GM12878 (cell line): ENCODE measurements around the gene SHROOM3. TPM values are rescaled to one million over a fixed set of nuclear protein-coding genes. Genes with fewer than 3 reads are reported as not detected.

Experiments
- ATAC-seq: fragments of 200-7000 bp; cut with Tn5 transposase; 3 replicates; pipeline ENCODE4 v1.9.1; 2020; ENCODE audit warnings: mild to moderate bottlenecking, moderate library complexity
- BruUV-seq: library from RNA; stranded (reverse); fragments of 400-500 nt; replicated peaks from 2 replicates; lab custom pipeline; 2021; lab: Mats Ljungman, UMichigan
- CTCF ChIA-PET: fragments of 300-600 bp; sonication (Branson Sonifier 250); formaldehyde crosslinking; extraction: SDS; loops from one replicate; lab custom pipeline; 2021; ENCODE audit warnings: inconsistent platforms; lab: Yijun Ruan, JAX
- POLR2A ChIA-PET: fragments of 350-600 bp; formaldehyde crosslinking; extraction: SDS; loops from one replicate; lab custom pipeline; 2021; ENCODE audit warnings: inconsistent platforms; lab: Charles Lee
- RAD21 ChIA-PET: fragments of 300-600 bp; sonication (Branson Sonifier 250); formaldehyde crosslinking; loops from one replicate; lab custom pipeline; 2023; ENCODE audit warnings: antibody characterized with exemption; ENCODE audit not compliant: unreplicated experiment; lab: Charles Lee
- SMC1A ChIA-PET: fragments of 300-600 bp; sonication (Branson Sonifier 250); formaldehyde crosslinking; loops from one replicate; lab custom pipeline; 2023; ENCODE audit not compliant: unreplicated experiment, uncharacterized antibody; lab: Charles Lee
- DNase-seq: peaks from one replicate; pipeline ENCODE4 v3.0.0-alpha.2; 2011; ENCODE audit warnings: low read depth, low spot score
- FAIRE-seq: peaks from 3 replicates; lab custom pipeline; 2011; peaks lifted over from hg19 to GRCh38; lab: Jason Lieb, UNC
- H2AFZ ChIP-seq: 2 replicates; pipeline ENCODE4 v1.6.0; 2011; ENCODE audit warnings: low read depth, low read length, control low read depth; ENCODE audit not compliant: control insufficient read depth
- H3K27ac ChIP-seq: 2 replicates; pipeline ENCODE4 v1.5.1; 2011; ENCODE audit warnings: control low read depth; ENCODE audit not compliant: control insufficient read depth, insufficient read depth
- H3K27me3 ChIP-seq, 2 experiments: replicated peaks in 1 of 2; 2 replicates each; pipeline versions ENCODE4 v1.6.0 to v1.6.1; 2011; ENCODE audit warnings: low read length in 1 of 2; ENCODE audit not compliant: control insufficient read depth in 2 of 2, insufficient read depth in 2 of 2
- H3K36me3 ChIP-seq, 2 experiments: 2 replicates each; pipeline ENCODE4 v1.5.1; 2011; ENCODE audit warnings: low read length in 1 of 2; ENCODE audit not compliant: control insufficient read depth in 2 of 2, insufficient read depth in 2 of 2
- H3K4me1 ChIP-seq: 2 replicates; pipeline ENCODE4 v1.6.1; 2011; ENCODE audit warnings: mild to moderate bottlenecking, low read length, moderate library complexity, mixed read lengths; ENCODE audit not compliant: control insufficient read depth, insufficient read depth
- H3K4me2 ChIP-seq: 2 replicates; pipeline ENCODE4 v1.6.0; 2011; ENCODE audit warnings: control low read depth; ENCODE audit not compliant: control insufficient read depth, insufficient read depth
- H3K4me3 ChIP-seq: fragments of 200-600 bp; sonication (generic); 2 replicates; pipeline ENCODE4 v1.5.1; 2016
- H3K79me2 ChIP-seq: 2 replicates; pipeline ENCODE4 v1.6.0; 2011; ENCODE audit warnings: low read length; ENCODE audit not compliant: control insufficient read depth, insufficient read depth
- H3K9ac ChIP-seq: 2 replicates; pipeline ENCODE4 v1.8.0; 2011; ENCODE audit warnings: low read length, control low read depth, mixed read lengths; ENCODE audit not compliant: control insufficient read depth, insufficient read depth
- H3K9me3 ChIP-seq: replicated peaks from 3 replicates; pipeline ENCODE4 v1.5.1; 2011; ENCODE audit warnings: mild to moderate bottlenecking, low read length; ENCODE audit not compliant: control insufficient read depth, insufficient read depth
- H4K20me1 ChIP-seq: 2 replicates; pipeline ENCODE4 v1.6.0; 2011; ENCODE audit not compliant: control insufficient read depth, insufficient read depth
- CBFB ChIP-seq: IDR thresholded peaks from 2 replicates; pipeline ENCODE4 v1.6.1; 2016; ENCODE audit warnings: antibody characterized with exemption, low read depth
- GABPA ChIP-seq: IDR thresholded peaks from 2 replicates; pipeline ENCODE4 v1.6.1; 2014; ENCODE audit warnings: antibody characterized with exemption, low read depth, mild to moderate bottlenecking, inconsistent platforms
- NR2C1 ChIP-seq: fragments of 450-650 bp; IDR thresholded peaks from 2 replicates; pipeline ENCODE4 v1.6.1; 2017; ENCODE audit warnings: antibody characterized with exemption, mild to moderate bottlenecking, moderate library complexity
- PKNOX1 ChIP-seq: fragments of 450-650 bp; IDR thresholded peaks from 2 replicates; pipeline ENCODE4 v1.6.1; 2016; ENCODE audit warnings: mild to moderate bottlenecking
- RB1 ChIP-seq: fragments of 450-650 bp; formaldehyde crosslinking; IDR thresholded peaks from 2 replicates; pipeline ENCODE4 v1.6.1; 2017; ENCODE audit warnings: mild to moderate bottlenecking, borderline replicate concordance
- SREBF1 ChIP-seq: IDR thresholded peaks from 2 replicates; pipeline ENCODE4 v1.6.1; 2012; ENCODE audit warnings: mild to moderate bottlenecking, low read length
- STAT1 ChIP-seq: fragments of 450-650 bp; conservative IDR thresholded peaks from 2 replicates; pipeline ENCODE4 v1.6.1; 2014; ENCODE audit warnings: antibody characterized with exemption, mild to moderate bottlenecking
- WGBS: methylation state at CpG from one replicate; pipeline ENCODE4 v1.1.6; 2016; ENCODE audit warnings: low lambda C conversion rate; ENCODE audit not compliant: insufficient replicate concordance, insufficient coverage; ENCODE audit errors: missing lambda C conversion rate; 5-methylcytosine and 5-hydroxymethylcytosine counted together
- in situ Hi-C: fragments of 300-500 bp; cut with MboI; formaldehyde crosslinking; loops from 9 replicates; pipeline ENCODE4 v1.14.3; 2018; ENCODE audit warnings: mixed read lengths
- intact Hi-C: fragments of 100-400 bp; cut with micrococcal nuclease; formaldehyde crosslinking; loops from one replicate; pipeline ENCODE4 v1.14.2; 2022; ENCODE audit not compliant: unreplicated experiment
- polyA plus RNA-seq, 11 experiments: library from polyadenylated mRNA; depleted of rRNA in 4 of 11; unstranded in 6 of 11; stranded (reverse) in 5 of 11; fragments of >200 nt; fragmentation: Nextera tagmentation in 4 of 11; fragmentation: Illumina TruSeq in 1 of 11; extraction: Ambion mirVana in 4 of 11; extraction: Trizol in 1 of 11; gene quantifications; 1 replicate in 1 of 11; 2 replicates in 10 of 11; pipeline versions ENCODE4 v1.2.1 to v1.2.3, GENCODE V29; 2011 to 2016; ENCODE audit warnings: inconsistent platforms in 2 of 11, missing spikeins in 2 of 11, low read depth in 1 of 11
- total RNA-seq, 4 experiments: library from RNA; depleted of rRNA in 3 of 4; stranded (reverse); fragments of >200 nt in 3 of 4; fragmentation: Illumina TruSeq in 1 of 4; extraction: Trizol in 1 of 4; gene quantifications; 2 replicates each; pipeline versions ENCODE4 v1.2.1 to v1.2.3, GENCODE V29; 2013 to 2021
- TF ChIP-seq, protein P1 (sequence below): IDR thresholded peaks from 2 replicates; pipeline ENCODE4 v1.6.1; 2011; ENCODE audit warnings: low read depth, low read length, improper control_type of control experiment, borderline replicate concordance
- TF ChIP-seq, protein P2 (sequence below): IDR thresholded peaks from 2 replicates; pipeline ENCODE4 v1.6.1; 2011; ENCODE audit warnings: borderline replicate concordance, low read depth, mild to moderate bottlenecking, moderate library complexity, mixed read lengths, low read length; ENCODE audit not compliant: insufficient read depth; ENCODE audit errors: extremely low read length

The SHROOM3 gene
- total and polyA plus RNA-seq, 10 of the 15 experiments (the other 5 are each of a cell fraction or from before 2014, with no cell fraction given) = under 0.01 to 0.29 (median 0.08) TPM; not detected in 1

DNA sequence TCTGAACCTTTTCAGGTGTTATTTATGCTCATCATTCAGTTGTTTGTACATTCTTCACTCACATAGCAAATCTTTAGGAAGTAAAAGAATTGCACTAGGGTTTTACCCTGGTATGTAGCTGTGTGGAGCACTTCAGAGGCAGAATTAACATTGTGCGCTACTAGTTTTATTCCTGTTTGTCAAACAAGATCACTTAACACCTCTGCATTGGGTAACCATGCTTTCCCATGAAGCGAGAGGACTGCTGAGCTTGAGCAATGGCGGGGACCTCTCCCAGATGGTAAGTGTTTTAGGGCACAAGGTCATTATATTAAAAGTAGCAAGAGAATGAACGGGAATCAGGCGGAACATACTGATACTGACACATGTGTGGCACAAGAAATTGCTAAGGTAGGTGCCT, 59.2 kb downstream of the SHROOM3 start (continued):
- no peak for TF ChIP-seq CBFB

DNA sequence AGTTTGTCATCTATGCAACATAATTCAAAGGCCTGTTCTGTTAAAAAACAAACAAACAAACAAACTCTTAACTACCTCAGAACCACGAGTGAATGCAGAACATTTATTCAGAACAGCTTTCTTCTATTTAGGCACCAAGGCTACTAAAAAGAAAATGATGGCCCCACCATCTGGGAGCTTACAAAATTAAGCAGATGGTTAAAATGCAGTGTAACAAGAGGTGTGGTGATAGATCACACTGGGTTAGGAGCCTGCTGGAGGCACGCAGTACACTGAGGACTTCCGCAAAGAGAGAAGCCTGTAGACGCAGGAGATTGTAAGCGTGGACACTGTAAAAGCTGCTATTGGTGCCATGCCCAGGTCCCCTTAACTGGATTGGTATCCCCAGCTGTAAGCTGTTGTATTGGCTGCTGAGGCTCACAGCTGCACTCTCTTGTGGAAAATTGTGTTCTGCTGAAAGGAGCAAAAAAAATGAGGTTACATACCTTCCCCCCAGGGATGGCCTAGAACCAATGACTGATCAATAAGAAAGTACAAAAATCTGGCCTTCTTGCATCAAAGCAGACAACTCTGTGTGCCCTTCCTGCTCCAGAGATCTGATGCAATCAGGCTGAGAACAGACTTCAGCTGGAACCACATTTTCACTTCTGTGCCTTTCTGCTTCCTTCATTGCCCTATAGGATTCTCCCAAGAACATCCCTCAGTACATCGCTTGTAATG, 60.0 kb downstream of the SHROOM3 start:
- RAD21 ChIA-PET = no interaction called here
- no TSS peak for BruUV-seq
- Histone ChIP-seq H3K79me2 (no peaks in the 10 kb centered on the region), H3K9ac (no peak overlapping the region), H3K4me1 (no peaks in the 10 kb centered on the region; the same call in 1 of the 2 replicates), H3K36me3 (no peaks in the 10 kb centered on the region), H3K9me3 (no peaks in the 10 kb centered on the region; the same call in 2 of the 3 replicates), H3K4me2 (no peak overlapping the region), H3K27ac (no peak overlapping the region), H3K4me3 (no peak overlapping the region), H3K27me3 (peaks cover 0 to 3% of the 10 kb centered on the region in 2 experiments; a peak in 2 of 4 replicates), H2AFZ (no peak overlapping the region), H4K20me1 (no peaks in the 10 kb centered on the region)
- CTCF ChIA-PET = interaction anchor here (0.7 kb wide), 1 partner anchor 314 kb away, joined by 3 read pairs; no protein-coding TSS in a partner anchor
- in situ Hi-C loops = no loop called here
- DNase-seq (no peak), FAIRE-seq (no peak), ATAC-seq (no peak)
- WGBS = 72% methylated on average over 6 of the region's 6 CpGs
- SMC1A ChIA-PET = no interaction called here
- intact Hi-C loops = no loop called here
- POLR2A ChIA-PET = no interaction called here
- TF ChIP-seq GABPA = no peak

DNA sequence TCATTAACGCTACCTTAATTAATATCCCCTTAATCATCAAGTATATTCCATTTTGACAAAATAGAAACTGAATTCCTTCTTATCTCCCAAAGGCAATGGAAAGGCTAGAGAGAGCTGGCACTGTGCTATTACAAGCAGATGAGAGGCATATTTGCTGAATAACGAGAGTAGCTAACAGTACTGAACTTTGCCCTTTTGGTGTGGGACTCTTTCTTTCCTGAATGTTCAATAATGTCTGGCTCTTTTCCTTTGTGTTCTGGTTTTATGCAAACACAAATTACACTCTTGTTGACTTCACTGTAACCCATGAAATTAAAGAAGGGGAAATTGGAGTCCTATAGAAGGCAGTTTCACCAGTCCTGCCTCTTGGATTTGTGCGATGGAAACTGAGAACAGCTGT, 63.5 kb downstream of the SHROOM3 start:
- intact Hi-C loops (no loop called here), in situ Hi-C loops (no loop called here)
- ATAC-seq (no peak), FAIRE-seq (no peak), DNase-seq (no peak)
- no peak overlapping the region for H3K9ac ChIP-seq
- H3K4me3 ChIP-seq = no peak overlapping the region
- RAD21 ChIA-PET = interaction anchor here (1.0 to 1.3 kb wide), 2 partner anchors 66 to 319 kb away, joined by 3 to 5 read pairs; no protein-coding TSS in a partner anchor
- H3K4me1 ChIP-seq = no peaks in the 10 kb centered on the region; the same call in 1 of the 2 replicates
- no peaks in the 10 kb centered on the region for H3K9me3 ChIP-seq
- TF ChIP-seq STAT1 (no peak), RB1 (no peak), CBFB (no peak), NR2C1 (no peak), PKNOX1 (no peak), SREBF1 (no peak)
- TF ChIP-seq, protein P1, sequence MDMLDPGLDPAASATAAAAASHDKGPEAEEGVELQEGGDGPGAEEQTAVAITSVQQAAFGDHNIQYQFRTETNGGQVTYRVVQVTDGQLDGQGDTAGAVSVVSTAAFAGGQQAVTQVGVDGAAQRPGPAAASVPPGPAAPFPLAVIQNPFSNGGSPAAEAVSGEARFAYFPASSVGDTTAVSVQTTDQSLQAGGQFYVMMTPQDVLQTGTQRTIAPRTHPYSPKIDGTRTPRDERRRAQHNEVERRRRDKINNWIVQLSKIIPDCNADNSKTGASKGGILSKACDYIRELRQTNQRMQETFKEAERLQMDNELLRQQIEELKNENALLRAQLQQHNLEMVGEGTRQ = no peak
- TF ChIP-seq, protein P2, sequence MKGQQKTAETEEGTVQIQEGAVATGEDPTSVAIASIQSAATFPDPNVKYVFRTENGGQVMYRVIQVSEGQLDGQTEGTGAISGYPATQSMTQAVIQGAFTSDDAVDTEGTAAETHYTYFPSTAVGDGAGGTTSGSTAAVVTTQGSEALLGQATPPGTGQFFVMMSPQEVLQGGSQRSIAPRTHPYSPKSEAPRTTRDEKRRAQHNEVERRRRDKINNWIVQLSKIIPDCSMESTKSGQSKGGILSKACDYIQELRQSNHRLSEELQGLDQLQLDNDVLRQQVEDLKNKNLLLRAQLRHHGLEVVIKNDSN = no peak
- BruUV-seq = no TSS peak
- no peak overlapping the region for H3K27ac ChIP-seq
- CTCF ChIA-PET = interaction anchor here (1.3 to 8.2 kb wide), 4 partner anchors 11 to 319 kb away, joined by 3 to 120 read pairs (median 8); no protein-coding TSS in a partner anchor
- peaks cover 0 to 3% of the 10 kb centered on the region in 2 experiments; a peak in 2 of 4 replicates for H3K27me3 ChIP-seq
- WGBS = 55% methylated on average over 3 of the region's 3 CpGs
- POLR2A ChIA-PET = no interaction called here
- H3K79me2 ChIP-seq = no peaks in the 10 kb centered on the region
- no peaks in the 10 kb centered on the region for H3K36me3 ChIP-seq
- no peak overlapping the region for H3K4me2 ChIP-seq
- SMC1A ChIA-PET = interaction anchor here (0.9 to 2.1 kb wide), 3 partner anchors 11 to 319 kb away, joined by 3 to 7 read pairs (median 7); no protein-coding TSS in a partner anchor
- no peak overlapping the region for H2AFZ ChIP-seq
- H4K20me1 ChIP-seq = no peaks in the 10 kb centered on the region
